ENCODE data around the gene GXYLT1.

DNA sequence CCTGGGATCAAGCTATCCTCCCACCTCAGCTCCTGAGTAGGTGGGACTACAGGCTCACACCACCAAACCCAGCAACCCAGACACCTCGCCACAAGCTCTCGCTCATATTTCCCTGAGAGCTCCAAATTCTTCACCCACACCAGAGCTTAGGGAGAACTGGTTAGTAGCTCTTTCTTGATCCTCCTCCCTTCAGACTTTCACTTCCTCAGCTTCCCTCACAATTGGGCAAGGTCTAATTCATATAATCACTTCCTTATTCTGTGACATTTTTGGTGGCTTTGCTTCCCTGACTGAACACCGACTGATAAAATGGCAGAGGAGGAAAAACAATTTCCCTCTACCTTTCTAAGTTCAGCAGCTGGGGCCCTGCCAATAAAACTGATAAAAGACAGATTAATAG, 88.5 kb downstream of the GXYLT1 start:
- TF ChIP-seq CTCF (IDR thresholded peaks at IDR 0.05) (no peak), POLR2A (IDR thresholded peaks at IDR 0.05) (no peak)
